ENCODE data around the gene APBB2. TPM values are rescaled to one million over a fixed set of nuclear protein-coding genes. Genes with fewer than 3 reads are reported as not detected.
"Not testable (repeated sequence)": the region's sequence is repeated elsewhere in the genome, so short reads cannot be mapped to it uniquely, and the experiment has no call there.

The APBB2 gene
- total RNA-seq, 1 experiment from 2014 or later: 56.8 TPM

- no peak for DNase-seq (ENCODE audit: low spot score)
Observed at GRCh38 chr4:41022116-41022515, 192.2 kb downstream of the APBB2 start.

- no peak for DNase-seq (ENCODE audit: low spot score)
Observed at GRCh38 chr4:41015016-41015675, 199.2 kb downstream of the APBB2 start.

GRCh38 chr4:41014158-41014557 is 200.2 kb downstream of the APBB2 start:
- DNase-seq (ENCODE audit: low spot score): no peak

GRCh38 chr4:41013746-41014145 is 200.6 kb downstream of the APBB2 start:
- no peak for DNase-seq (ENCODE audit: low spot score)

GRCh38 chr4:41012911-41013310 is 201.4 kb downstream of the APBB2 start:
- DNase-seq (ENCODE audit: low spot score): no peak

GRCh38 chr4:41012293-41012692 is 202.0 kb downstream of the APBB2 start:
- DNase-seq (ENCODE audit: low spot score): no peak

GRCh38 chr4:41009411-41009810 is 204.9 kb downstream of the APBB2 start:
- DNase-seq (ENCODE audit: low spot score): peak; percentile 28

- no peak for DNase-seq (ENCODE audit: low spot score)
Observed at GRCh38 chr4:41006141-41006540, 208.2 kb downstream of the APBB2 start.

GRCh38 chr4:41002309-41002708 is 212.0 kb downstream of the APBB2 start:
- no peak for DNase-seq (ENCODE audit: low spot score)

- no peak for DNase-seq (ENCODE audit: low spot score)
Observed at GRCh38 chr4:41000356-41000755, 214.0 kb downstream of the APBB2 start.

- peak; percentile 90 for DNase-seq (ENCODE audit: low spot score)
Observed at GRCh38 chr4:40998675-40999358, 215.5 kb downstream of the APBB2 start.

- no peak for DNase-seq (ENCODE audit: low spot score)
Observed at GRCh38 chr4:40995850-40996249, 218.5 kb downstream of the APBB2 start.

- DNase-seq (ENCODE audit: low spot score): peak; percentile 88
Observed at GRCh38 chr4:40994321-40994720, 220.0 kb downstream of the APBB2 start.

- DNase-seq (ENCODE audit: low spot score): not testable (repeated sequence)
Observed at GRCh38 chr4:40993296-40993693, 221.0 kb downstream of the APBB2 start.

GRCh38 chr4:40992472-40993295 is 221.7 kb downstream of the APBB2 start:
- DNase-seq (ENCODE audit: low spot score): peak; percentile 79

GRCh38 chr4:40991908-40992307 is 222.4 kb downstream of the APBB2 start:
- no peak for DNase-seq (ENCODE audit: low spot score)

GRCh38 chr4:40990899-40991265 is 223.5 kb downstream of the APBB2 start:
- DNase-seq (ENCODE audit: low spot score): no peak

GRCh38 chr4:40990236-40990898 is 224.0 kb downstream of the APBB2 start:
- peak; percentile 96 for DNase-seq (ENCODE audit: low spot score)

- no peak for DNase-seq (ENCODE audit: low spot score)
Observed at GRCh38 chr4:40987151-40987550, 227.2 kb downstream of the APBB2 start.

GRCh38 chr4:40986375-40986774 is 228.0 kb downstream of the APBB2 start:
- DNase-seq (ENCODE audit: low spot score): no peak

- DNase-seq (ENCODE audit: low spot score): no peak
Observed at GRCh38 chr4:40984051-40984450, 230.3 kb downstream of the APBB2 start.

GRCh38 chr4:40980318-40980883 is 233.9 kb downstream of the APBB2 start:
- DNase-seq (ENCODE audit: low spot score): no peak

Measured in A172 (cell line).